ENCODE data around the gene BTK.

The BTK gene

GRCh38 chrX:101410461-101410860, 24.5 kb upstream of the BTK start:
- no peaks in the 10 kb centered on the region for H3K9me3 ChIP-seq (ENCODE audit: control insufficient read depth, low read depth, low read length)
- H3K27me3 ChIP-seq (ENCODE audit: control insufficient read depth, insufficient read depth, low read length): no peaks in the 10 kb centered on the region
- no peak overlapping the region for H3K4me3 ChIP-seq (ENCODE audit: low read length)
- H3K9ac ChIP-seq (ENCODE audit: low read length): no peak overlapping the region
- H3K36me3 ChIP-seq (ENCODE audit: control insufficient read depth, low read depth, low read length): peaks cover 22% of the 10 kb centered on the region
- no peak overlapping the region for H3K27ac ChIP-seq (ENCODE audit: low read length)
- H3K4me1 ChIP-seq (ENCODE audit: control insufficient read depth, low read depth, low read length): peaks cover 16% of the 10 kb centered on the region

DNA sequence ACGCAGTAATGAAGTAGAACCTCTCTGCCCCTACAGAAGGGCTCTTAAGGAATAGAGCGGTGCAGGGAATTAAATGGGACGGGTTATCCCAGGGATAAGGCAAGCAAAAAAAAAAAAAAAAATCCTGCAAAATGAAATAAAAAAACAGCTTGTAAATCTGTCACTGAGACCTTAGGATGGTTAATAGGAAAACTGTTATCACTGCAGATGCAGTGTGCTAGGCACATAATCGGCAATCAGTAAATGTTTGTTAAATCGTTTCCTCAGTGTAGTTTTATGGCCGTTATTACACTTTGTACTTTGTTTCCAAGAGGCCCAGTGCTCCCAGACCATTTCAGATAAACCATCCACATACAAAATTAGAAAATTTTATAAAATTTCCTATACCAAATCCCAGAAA, 23.1 kb upstream of the BTK start:
- H3K9ac ChIP-seq (ENCODE audit: low read length): peak overlapping the region; percentile 99
- H3K4me1 ChIP-seq (ENCODE audit: control insufficient read depth, low read depth, low read length): peaks cover 13% of the 10 kb centered on the region
- peak overlapping the region; percentile 98 for H3K27ac ChIP-seq (ENCODE audit: low read length)
- H3K27me3 ChIP-seq (ENCODE audit: control insufficient read depth, insufficient read depth, low read length): no peaks in the 10 kb centered on the region
- no peaks in the 10 kb centered on the region for H3K9me3 ChIP-seq (ENCODE audit: control insufficient read depth, low read depth, low read length)
- H3K36me3 ChIP-seq (ENCODE audit: control insufficient read depth, low read depth, low read length): peaks cover 23% of the 10 kb centered on the region
- H3K4me3 ChIP-seq (ENCODE audit: low read length): peak overlapping the region; percentile 95

DNA sequence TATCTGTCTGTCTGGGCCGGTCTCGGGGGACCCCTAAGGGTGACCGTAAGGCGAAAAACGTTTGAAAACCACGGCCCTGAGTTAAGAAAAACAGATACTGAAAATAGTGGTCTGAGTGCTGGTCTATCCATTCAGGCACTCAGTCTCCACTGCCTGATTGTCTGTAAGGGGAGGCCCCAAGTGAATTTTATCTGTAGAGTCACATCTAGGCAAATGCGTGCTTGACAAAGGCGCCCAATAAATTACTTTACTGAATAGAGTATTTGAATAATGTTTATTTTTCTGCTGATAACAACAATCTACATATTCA, 22.5 kb upstream of the BTK start:
- Histone ChIP-seq H3K36me3 (ENCODE audit: control insufficient read depth, low read depth, low read length) (peaks cover 25% of the 10 kb centered on the region), H3K4me3 (ENCODE audit: low read length) (peak overlapping the region; percentile 95), H3K27ac (ENCODE audit: low read length) (peak overlapping the region; percentile 98), H3K4me1 (ENCODE audit: control insufficient read depth, low read depth, low read length) (peaks cover 13% of the 10 kb centered on the region), H3K27me3 (ENCODE audit: control insufficient read depth, insufficient read depth, low read length) (no peaks in the 10 kb centered on the region), H3K9me3 (ENCODE audit: control insufficient read depth, low read depth, low read length) (no peaks in the 10 kb centered on the region), H3K9ac (ENCODE audit: low read length) (peak overlapping the region; percentile 99)

DNA sequence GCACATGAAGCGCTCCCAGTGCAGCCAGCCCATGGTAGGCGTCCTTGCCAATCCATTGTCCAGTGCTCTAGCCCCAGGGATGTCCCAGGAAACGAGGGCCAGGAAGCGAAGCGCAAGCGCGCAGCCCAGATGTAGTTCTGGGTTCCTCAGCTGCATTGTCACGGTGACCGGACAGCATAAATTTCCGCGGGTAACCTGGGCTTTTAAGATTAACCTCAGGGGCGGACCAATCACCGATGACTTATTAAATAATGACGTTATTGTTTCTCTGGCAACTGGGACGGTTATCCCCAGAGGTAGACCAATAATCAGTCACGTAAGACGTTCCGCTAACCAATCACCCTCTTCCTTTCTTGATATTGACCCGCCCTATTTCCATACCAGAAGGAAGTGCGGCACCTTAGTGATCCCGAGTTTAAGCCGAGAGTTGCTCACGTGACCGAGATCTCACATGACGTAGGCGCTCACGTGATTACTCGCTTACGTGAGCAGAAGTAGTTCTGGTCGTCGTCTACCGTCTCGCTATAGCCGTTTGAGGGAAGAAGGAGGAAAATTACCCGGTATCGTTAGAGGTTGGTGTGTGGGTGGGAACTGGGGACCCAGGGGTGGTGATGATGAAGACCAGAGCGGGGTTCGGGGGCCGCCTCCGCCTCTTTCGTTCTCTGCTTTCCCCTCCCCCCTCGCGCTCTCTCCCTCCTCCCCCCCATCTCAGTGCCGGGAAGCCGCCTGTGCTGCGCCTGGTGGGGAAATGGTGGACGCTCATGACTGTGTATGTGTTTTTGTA, 21.9 kb upstream of the BTK start, which contains the start of the genes GLA and HNRNPH2:
Gene GLA (minus strand): TSS at position 178 of the 784 bp plus-strand sequence. CDS start 22 bp downstream, at position 156.
Gene HNRNPH2 (plus strand): TSS at position 475 of the 784 bp plus-strand sequence. CDS start 3,767 bp downstream, outside the sequence.
- Histone ChIP-seq H3K9ac (ENCODE audit: low read length) (peak within 1 kb of the TSS; percentile 99), H3K4me1 (ENCODE audit: control insufficient read depth, low read depth, low read length) (peaks cover 13% of the 10 kb centered on the region), H3K9me3 (ENCODE audit: control insufficient read depth, low read depth, low read length) (no peaks in the 10 kb centered on the region), H3K36me3 (ENCODE audit: control insufficient read depth, low read depth, low read length) (peaks cover 25% of the 10 kb centered on the region), H3K27ac (ENCODE audit: low read length) (peak within 1 kb of the TSS; percentile 98), H3K27me3 (ENCODE audit: control insufficient read depth, insufficient read depth, low read length) (no peaks in the 10 kb centered on the region), H3K4me3 (ENCODE audit: low read length) (peak within 1 kb of the TSS; percentile 95)

GRCh38 chrX:101407167-101407747, 21.3 kb upstream of the BTK start:
- peak overlapping the region; percentile 99 for H3K9ac ChIP-seq (ENCODE audit: low read length)
- peak overlapping the region; percentile 95 for H3K4me3 ChIP-seq (ENCODE audit: low read length)
- peaks cover 24% of the 10 kb centered on the region for H3K36me3 ChIP-seq (ENCODE audit: control insufficient read depth, low read depth, low read length)
- H3K27ac ChIP-seq (ENCODE audit: low read length): peak overlapping the region; percentile 90
- no peaks in the 10 kb centered on the region for H3K27me3 ChIP-seq (ENCODE audit: control insufficient read depth, insufficient read depth, low read length)
- H3K4me1 ChIP-seq (ENCODE audit: control insufficient read depth, low read depth, low read length): peaks cover 13% of the 10 kb centered on the region
- no peaks in the 10 kb centered on the region for H3K9me3 ChIP-seq (ENCODE audit: control insufficient read depth, low read depth, low read length)

DNA sequence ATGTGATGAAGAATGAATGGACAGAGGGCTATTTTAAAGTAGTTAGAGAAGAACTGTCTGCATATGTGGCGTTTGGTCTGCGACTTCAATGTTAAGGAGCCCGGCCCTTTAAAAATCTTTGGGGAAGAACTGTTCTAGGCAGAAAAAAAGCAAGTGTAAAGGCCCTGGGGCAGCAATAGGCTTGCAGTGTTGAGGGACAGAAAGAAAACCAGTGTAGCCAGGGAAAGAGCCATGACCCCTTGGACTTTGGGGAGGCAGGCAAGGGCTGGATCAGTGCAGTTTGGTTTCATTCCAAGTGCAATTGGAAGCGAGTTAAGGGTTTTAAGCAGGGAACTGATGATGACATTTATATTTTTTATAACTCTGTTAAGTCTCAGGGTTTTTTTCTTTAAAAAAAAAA, 13.8 kb upstream of the BTK start:
- H3K36me3 ChIP-seq (ENCODE audit: control insufficient read depth, low read depth, low read length): peaks cover 62% of the 10 kb centered on the region

GRCh38 chrX:101398694-101399093, 12.7 kb upstream of the BTK start:
- H3K27ac ChIP-seq (ENCODE audit: low read length): no peak overlapping the region
- H3K9me3 ChIP-seq (ENCODE audit: control insufficient read depth, low read depth, low read length): no peaks in the 10 kb centered on the region
- H3K27me3 ChIP-seq (ENCODE audit: control insufficient read depth, insufficient read depth, low read length): no peaks in the 10 kb centered on the region
- H3K9ac ChIP-seq (ENCODE audit: low read length): no peak overlapping the region
- no peak overlapping the region for H3K4me3 ChIP-seq (ENCODE audit: low read length)
- peaks cover 66% of the 10 kb centered on the region for H3K36me3 ChIP-seq (ENCODE audit: control insufficient read depth, low read depth, low read length)
- no peaks in the 10 kb centered on the region for H3K4me1 ChIP-seq (ENCODE audit: control insufficient read depth, low read depth, low read length)

More for the DNA sequence above, 13.8 kb upstream of the BTK start:
- no peak overlapping the region for H3K27ac ChIP-seq (ENCODE audit: low read length)
- H3K9me3 ChIP-seq (ENCODE audit: control insufficient read depth, low read depth, low read length): no peaks in the 10 kb centered on the region
- H3K4me3 ChIP-seq (ENCODE audit: low read length): no peak overlapping the region
- no peaks in the 10 kb centered on the region for H3K27me3 ChIP-seq (ENCODE audit: control insufficient read depth, insufficient read depth, low read length)
- no peak overlapping the region for H3K9ac ChIP-seq (ENCODE audit: low read length)
- no peaks in the 10 kb centered on the region for H3K4me1 ChIP-seq (ENCODE audit: control insufficient read depth, low read depth, low read length)

GRCh38 chrX:101397779-101398178, 11.8 kb upstream of the BTK start:
- Histone ChIP-seq H3K27ac (ENCODE audit: low read length) (no peak overlapping the region), H3K4me3 (ENCODE audit: low read length) (no peak overlapping the region), H3K9me3 (ENCODE audit: control insufficient read depth, low read depth, low read length) (no peaks in the 10 kb centered on the region), H3K27me3 (ENCODE audit: control insufficient read depth, insufficient read depth, low read length) (no peaks in the 10 kb centered on the region), H3K36me3 (ENCODE audit: control insufficient read depth, low read depth, low read length) (peaks cover 66% of the 10 kb centered on the region), H3K9ac (ENCODE audit: low read length) (no peak overlapping the region), H3K4me1 (ENCODE audit: control insufficient read depth, low read depth, low read length) (no peaks in the 10 kb centered on the region)

DNA sequence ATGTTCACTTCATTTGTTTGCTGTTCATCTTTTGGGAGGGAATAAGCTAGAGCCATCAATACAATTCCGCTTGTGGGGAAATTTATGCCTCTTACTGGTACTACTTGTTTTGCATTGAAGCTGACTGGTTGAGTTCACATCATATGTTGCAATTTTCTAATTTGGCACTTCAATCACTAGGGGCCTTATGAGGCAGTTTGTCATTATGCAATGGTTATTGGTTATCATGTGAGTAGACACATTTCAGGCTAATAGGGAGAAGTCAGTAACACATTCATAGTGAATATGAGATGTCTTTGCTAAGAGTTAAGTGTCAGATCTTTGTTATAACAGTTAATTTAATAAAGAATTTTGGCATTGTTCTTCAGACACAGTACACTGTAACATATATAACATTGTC, 9.8 kb upstream of the BTK start:
- Histone ChIP-seq H3K9ac (ENCODE audit: low read length) (no peak overlapping the region), H3K9me3 (ENCODE audit: control insufficient read depth, low read depth, low read length) (no peaks in the 10 kb centered on the region), H3K27me3 (ENCODE audit: control insufficient read depth, insufficient read depth, low read length) (no peaks in the 10 kb centered on the region), H3K4me1 (ENCODE audit: control insufficient read depth, low read depth, low read length) (peaks cover 9% of the 10 kb centered on the region), H3K4me3 (ENCODE audit: low read length) (no peak overlapping the region), H3K36me3 (ENCODE audit: control insufficient read depth, low read depth, low read length) (peaks cover 64% of the 10 kb centered on the region), H3K27ac (ENCODE audit: low read length) (no peak overlapping the region)

- Histone ChIP-seq H3K9me3 (ENCODE audit: control insufficient read depth, low read depth, low read length) (no peaks in the 10 kb centered on the region), H3K36me3 (ENCODE audit: control insufficient read depth, low read depth, low read length) (peaks cover 53% of the 10 kb centered on the region), H3K27me3 (ENCODE audit: control insufficient read depth, insufficient read depth, low read length) (no peaks in the 10 kb centered on the region), H3K9ac (ENCODE audit: low read length) (no peak overlapping the region), H3K27ac (ENCODE audit: low read length) (no peak overlapping the region), H3K4me3 (ENCODE audit: low read length) (no peak overlapping the region), H3K4me1 (ENCODE audit: control insufficient read depth, low read depth, low read length) (peaks cover 18% of the 10 kb centered on the region)
Measured at GRCh38 chrX:101394372-101394771, 8.4 kb upstream of the BTK start.

GRCh38 chrX:101393530-101394305, 7.7 kb upstream of the BTK start:
- Histone ChIP-seq H3K4me1 (ENCODE audit: control insufficient read depth, low read depth, low read length) (peaks cover 18% of the 10 kb centered on the region), H3K27ac (ENCODE audit: low read length) (no peak overlapping the region), H3K27me3 (ENCODE audit: control insufficient read depth, insufficient read depth, low read length) (no peaks in the 10 kb centered on the region), H3K4me3 (ENCODE audit: low read length) (peak overlapping the region; percentile 99), H3K36me3 (ENCODE audit: control insufficient read depth, low read depth, low read length) (peaks cover 53% of the 10 kb centered on the region), H3K9ac (ENCODE audit: low read length) (peak overlapping the region; percentile 19), H3K9me3 (ENCODE audit: control insufficient read depth, low read depth, low read length) (no peaks in the 10 kb centered on the region)

Data from iPS-18a (cell line).